ENCODE measurements around the gene CCT8.
"Not testable (repeated sequence)": the region's sequence is repeated elsewhere in the genome, so short reads cannot be mapped to it uniquely, and the experiment has no call there.

CCT8 gene

GRCh38 chr21:29018540-29018939 lies 54.9 kb downstream of the CCT8 start:
- Histone ChIP-seq H3K4me2 (ENCODE audit: low read depth, low read length, poor library complexity, severe bottlenecking) (peak overlapping the region; percentile 94), H3K79me2 (ENCODE audit: insufficient read depth, low read length) (peaks cover 32% of the 10 kb centered on the region), H3K27ac (ENCODE audit: low read depth, low read length) (peak overlapping the region; percentile 79), H2AFZ (ENCODE audit: low read depth, low read length, severe bottlenecking) (peak overlapping the region; percentile 94), H4K20me1 (ENCODE audit: low read depth, low read length) (no peaks in the 10 kb centered on the region), H3K9me2 (replicated peaks; ENCODE audit: insufficient read depth, low read length) (no peaks in the 10 kb centered on the region), H3K27me3 (ENCODE audit: low read length) (no peaks in the 10 kb centered on the region), H3F3A (ENCODE audit: insufficient read depth) (peaks cover 24% of the 10 kb centered on the region), H3K4me3 (ENCODE audit: insufficient read depth, low read length, poor library complexity, severe bottlenecking) (peak overlapping the region; percentile 94), H3K9me3 (ENCODE audit: insufficient read depth, low read length) (no peaks in the 10 kb centered on the region), H3K9ac (ENCODE audit: low read length) (peak overlapping the region; percentile 100), H3K36me3 (ENCODE audit: low read length) (no peaks in the 10 kb centered on the region)
- TF ChIP-seq CTCF (IDR thresholded peaks at IDR 0.05; ENCODE audit: insufficient read depth, low read length, poor library complexity, severe bottlenecking) (no peak), EZH2phosphoT487 (conservative IDR thresholded peaks at IDR 0.05; ENCODE audit: low read length) (no peak)

DNA sequence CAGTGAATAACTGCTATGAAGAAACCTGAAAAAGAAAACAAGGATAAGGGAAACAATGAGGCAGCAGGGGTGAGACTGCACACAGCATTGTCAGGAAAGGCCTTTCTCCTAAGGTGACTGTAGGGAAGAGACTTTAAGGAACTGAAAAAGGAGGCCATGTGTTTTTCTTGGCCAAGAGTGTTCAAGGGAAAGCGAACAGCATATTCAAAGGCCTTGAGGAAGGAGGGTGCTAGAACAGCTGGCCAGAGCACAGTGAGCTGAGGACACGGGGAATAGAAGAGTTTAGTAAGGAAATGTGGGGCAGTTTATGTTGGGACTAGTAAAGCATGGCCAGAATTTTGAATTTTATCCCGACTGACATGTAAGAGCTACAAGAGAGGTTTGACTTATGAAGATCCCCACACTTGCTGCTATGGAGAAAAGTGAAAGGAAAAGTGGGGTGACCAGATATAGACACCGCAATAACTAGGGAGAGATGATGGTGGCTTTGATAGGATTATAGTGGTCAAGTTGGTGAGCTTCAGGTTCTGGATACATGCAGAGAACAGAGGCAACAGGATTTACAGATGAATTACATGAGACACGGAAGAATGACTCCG lies 55.7 kb downstream of the CCT8 start:
- H3K9ac ChIP-seq (ENCODE audit: low read length): peak overlapping the region; percentile 100
- no peaks in the 10 kb centered on the region for H3K9me3 ChIP-seq (ENCODE audit: insufficient read depth, low read length)
- peak overlapping the region; percentile 94 for H3K4me2 ChIP-seq (ENCODE audit: low read depth, low read length, poor library complexity, severe bottlenecking)
- H4K20me1 ChIP-seq (ENCODE audit: low read depth, low read length): no peaks in the 10 kb centered on the region
- H2AFZ ChIP-seq (ENCODE audit: low read depth, low read length, severe bottlenecking): peak overlapping the region; percentile 8
- H3K27ac ChIP-seq (ENCODE audit: low read depth, low read length): peak overlapping the region; percentile 79
- H3K79me2 ChIP-seq (ENCODE audit: insufficient read depth, low read length): peaks cover 32% of the 10 kb centered on the region
- TF ChIP-seq CTCF (IDR thresholded peaks at IDR 0.05; ENCODE audit: insufficient read depth, low read length, poor library complexity, severe bottlenecking) (no peak), EZH2phosphoT487 (conservative IDR thresholded peaks at IDR 0.05; ENCODE audit: low read length) (no peak)
- H3F3A ChIP-seq (ENCODE audit: insufficient read depth): peaks cover 24% of the 10 kb centered on the region
- no peaks in the 10 kb centered on the region for H3K36me3 ChIP-seq (ENCODE audit: low read length)
- no peaks in the 10 kb centered on the region for H3K9me2 ChIP-seq (replicated peaks; ENCODE audit: insufficient read depth, low read length)
- no peaks in the 10 kb centered on the region for H3K27me3 ChIP-seq (ENCODE audit: low read length)
- peak overlapping the region; percentile 94 for H3K4me3 ChIP-seq (ENCODE audit: insufficient read depth, low read length, poor library complexity, severe bottlenecking)

DNA sequence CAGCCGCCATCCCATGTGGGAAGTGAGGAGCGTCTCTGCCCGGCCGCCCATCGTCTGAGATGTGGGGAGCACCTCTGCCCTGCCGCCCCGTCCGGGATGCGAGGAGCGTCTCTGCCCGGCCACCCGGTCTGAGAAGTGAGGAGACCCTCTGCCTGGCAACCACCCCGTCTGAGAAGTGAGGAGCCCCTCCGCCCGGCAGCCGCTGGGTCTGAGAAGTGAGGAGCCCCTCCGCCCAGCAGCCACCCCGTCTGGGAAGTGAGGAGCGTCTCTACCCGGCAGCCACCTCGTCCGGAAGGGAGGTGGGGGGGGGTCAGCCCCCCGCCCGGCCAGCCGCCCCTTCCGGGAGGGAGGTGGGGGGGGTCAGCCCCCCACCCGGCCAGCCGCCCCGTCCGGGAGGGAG lies 62.2 kb downstream of the CCT8 start:
- H3K9ac ChIP-seq (ENCODE audit: low read length); H3F3A ChIP-seq (ENCODE audit: insufficient read depth); H3K4me3 ChIP-seq (ENCODE audit: insufficient read depth, low read length, poor library complexity, severe bottlenecking); H3K4me2 ChIP-seq (ENCODE audit: low read depth, low read length, poor library complexity, severe bottlenecking); H3K36me3 ChIP-seq (ENCODE audit: low read length); H3K79me2 ChIP-seq (ENCODE audit: insufficient read depth, low read length); H3K27ac ChIP-seq (ENCODE audit: low read depth, low read length); H3K9me2 ChIP-seq (replicated peaks; ENCODE audit: insufficient read depth, low read length); H4K20me1 ChIP-seq (ENCODE audit: low read depth, low read length); H3K27me3 ChIP-seq (ENCODE audit: low read length); H3K9me3 ChIP-seq (ENCODE audit: insufficient read depth, low read length); H2AFZ ChIP-seq (ENCODE audit: low read depth, low read length, severe bottlenecking): not testable (repeated sequence)

DNA sequence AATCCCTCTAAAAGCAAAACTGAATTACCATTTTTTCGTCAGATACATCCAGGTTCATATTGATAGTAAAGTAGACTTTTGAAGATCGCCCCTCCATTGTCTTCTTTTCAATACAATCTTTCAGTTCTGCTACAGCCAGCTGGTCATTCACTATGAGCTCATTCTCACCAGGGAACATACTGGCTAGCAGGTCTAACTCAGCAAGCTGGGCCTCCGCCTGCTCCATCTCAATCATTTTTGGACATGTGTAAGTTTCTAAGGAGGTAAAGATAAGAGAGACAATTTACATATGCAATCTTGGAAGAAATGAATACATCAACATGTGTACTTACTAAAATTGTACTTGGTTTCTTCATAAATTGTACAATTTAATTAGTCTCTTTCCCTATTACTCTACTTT lies 65.1 kb downstream of the CCT8 start:
- Histone ChIP-seq H3K27me3 (ENCODE audit: low read length) (no peaks in the 10 kb centered on the region), H3K9me2 (replicated peaks; ENCODE audit: insufficient read depth, low read length) (no peaks in the 10 kb centered on the region), H3K27ac (ENCODE audit: low read depth, low read length) (no peak overlapping the region), H3F3A (ENCODE audit: insufficient read depth) (peaks cover 17% of the 10 kb centered on the region), H3K36me3 (ENCODE audit: low read length) (no peaks in the 10 kb centered on the region), H3K79me2 (ENCODE audit: insufficient read depth, low read length) (no peaks in the 10 kb centered on the region; the same call in 1 of the 2 replicates), H2AFZ (ENCODE audit: low read depth, low read length, severe bottlenecking) (no peak overlapping the region), H3K9me3 (ENCODE audit: insufficient read depth, low read length) (no peaks in the 10 kb centered on the region), H4K20me1 (ENCODE audit: low read depth, low read length) (no peaks in the 10 kb centered on the region), H3K4me2 (ENCODE audit: low read depth, low read length, poor library complexity, severe bottlenecking) (no peak overlapping the region), H3K4me3 (ENCODE audit: insufficient read depth, low read length, poor library complexity, severe bottlenecking) (no peak overlapping the region), H3K9ac (ENCODE audit: low read length) (no peak overlapping the region)
- no peak for TF ChIP-seq CTCF (IDR thresholded peaks at IDR 0.05; ENCODE audit: insufficient read depth, low read length, poor library complexity, severe bottlenecking)
- TF ChIP-seq EZH2phosphoT487 (conservative IDR thresholded peaks at IDR 0.05; ENCODE audit: low read length): no peak
